Brain microvascular endothelial cell (primary cell): ENCODE measurements around the gene LAMB3.

Experiments
- DNase-seq: peaks from one replicate; pipeline ENCODE4 v3.0.0-alpha.2; 2020
- H3K27ac ChIP-seq: fragments of 250-450 bp; sonication (Bioruptor Pico); 2 replicates; pipeline ENCODE4 v1.5.1; 2020; ENCODE audit warnings: mild to moderate bottlenecking, moderate library complexity
- H3K27me3 ChIP-seq: fragments of 250-450 bp; sonication (Bioruptor Pico); replicated peaks from 2 replicates; pipeline ENCODE4 v1.5.1; 2020; ENCODE audit warnings: mild to moderate bottlenecking
- H3K36me3 ChIP-seq: fragments of 250-450 bp; sonication (Bioruptor Pico); replicated peaks from 2 replicates; pipeline ENCODE4 v1.5.1; 2020; ENCODE audit warnings: mild to moderate bottlenecking
- H3K4me3 ChIP-seq: 2 replicates; pipeline ENCODE4 v1.5.1; 2011; ENCODE audit warnings: low read depth, mild to moderate bottlenecking, control low read depth, low read length, moderate library complexity
- CTCF ChIP-seq: IDR thresholded peaks from 2 replicates; pipeline ENCODE4 v1.5.1; 2011; ENCODE audit warnings: low read depth, mild to moderate bottlenecking, moderate library complexity, low read length, control low read depth, inconsistent platforms; ENCODE audit errors: missing control alignments
- in situ Hi-C: cut with HindIII; loops from 2 replicates; pipeline ENCODE4 v1.10.0; 2017; ENCODE audit warnings: low sequenced_read_pairs, low pct_ligation_motif_present

The LAMB3 gene

DNA sequence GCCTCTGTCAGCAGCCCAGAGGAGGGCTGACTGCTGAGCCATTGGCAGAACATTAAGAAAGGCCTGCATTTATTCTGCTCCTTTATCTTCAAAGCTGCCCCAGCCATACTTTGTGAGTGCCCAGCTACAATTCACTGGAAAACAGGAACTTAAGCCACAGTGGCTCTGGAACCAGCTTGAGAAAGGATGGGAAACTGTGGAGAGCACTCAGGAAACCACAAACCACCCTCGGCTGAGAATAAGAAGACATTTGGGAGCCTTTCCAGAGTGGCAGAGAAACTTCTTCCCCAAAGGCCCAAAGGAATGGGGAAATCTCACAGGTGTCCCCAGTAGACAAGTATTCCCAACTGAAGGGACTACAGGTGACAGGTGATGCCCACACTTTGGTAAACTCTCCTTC lies 1.8 kb downstream of the LAMB3 start:
- in situ Hi-C loops: no loop called here

DNA sequence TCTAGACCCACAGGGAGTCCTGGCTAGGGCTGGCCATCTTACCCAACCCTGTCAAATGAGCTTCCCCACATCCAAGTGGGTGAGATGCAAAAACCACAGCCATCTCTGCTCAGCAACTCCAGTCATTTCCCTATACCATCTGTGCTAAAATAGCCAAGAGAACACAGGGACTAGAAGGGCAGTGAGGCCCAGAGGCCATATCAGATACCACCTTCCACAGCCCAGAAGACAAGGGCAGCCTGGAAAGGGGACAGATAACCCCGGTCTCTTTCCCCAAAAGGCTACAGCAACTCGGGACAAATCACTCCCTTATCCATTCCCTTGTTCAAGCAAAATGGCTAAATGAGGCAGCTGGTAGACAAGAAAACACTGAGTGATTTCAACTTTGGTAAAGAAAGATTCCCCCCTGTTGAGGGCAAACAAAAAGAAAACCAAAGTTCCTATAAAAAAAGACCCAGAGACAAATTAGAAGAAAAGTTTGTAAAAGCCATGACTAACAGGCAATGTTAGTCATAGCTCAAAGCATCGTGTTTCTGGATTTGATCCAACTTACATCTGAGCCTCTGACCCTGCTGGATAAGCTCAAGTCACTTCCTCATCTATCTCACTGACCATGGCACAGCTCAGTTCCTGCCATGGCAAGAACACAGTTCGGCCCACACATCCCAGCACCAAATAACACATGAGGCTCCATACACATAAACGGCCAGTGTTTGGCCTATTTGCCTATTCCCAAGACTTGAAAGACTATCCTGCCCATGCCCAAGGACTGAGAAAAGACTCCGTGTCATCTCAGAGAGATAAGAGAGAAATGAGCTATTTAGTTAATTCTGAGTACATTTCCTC lies 3.1 kb downstream of the LAMB3 start:
- H3K27me3 ChIP-seq: no peaks in the 10 kb centered on the region
- no peaks in the 10 kb centered on the region for H3K36me3 ChIP-seq
- H3K4me3 ChIP-seq: no peak overlapping the region
- peak overlapping the region; percentile 17 for H3K27ac ChIP-seq
- no peak for TF ChIP-seq CTCF
- in situ Hi-C loops: no loop called here
- peak; percentile 87 for DNase-seq

More for the DNA sequence above, 1.8 kb downstream of the LAMB3 start:
- no peak for TF ChIP-seq CTCF
- Histone ChIP-seq H3K27ac (peak overlapping the region; percentile 33), H3K4me3 (no peak overlapping the region), H3K36me3 (no peaks in the 10 kb centered on the region), H3K27me3 (no peaks in the 10 kb centered on the region)
- no peak for DNase-seq

DNA sequence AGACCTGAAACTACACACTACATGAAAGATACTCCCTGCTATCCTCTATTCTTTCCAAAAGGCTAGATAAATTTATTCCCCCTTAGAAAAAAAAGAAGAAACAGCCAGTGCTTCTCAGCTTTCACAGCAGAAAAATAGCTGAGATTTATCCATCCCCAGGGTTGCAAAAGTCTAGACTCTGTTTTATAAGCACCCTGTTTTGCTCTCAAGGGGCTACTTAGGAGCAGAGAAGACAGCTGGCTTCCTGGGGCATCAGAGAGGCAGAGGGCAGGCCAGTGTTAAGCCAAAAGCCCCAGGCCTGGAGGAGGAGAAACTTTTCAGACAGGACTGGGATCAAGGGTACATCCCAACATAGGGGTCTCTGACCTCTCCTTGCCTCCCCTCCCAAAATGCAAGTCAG lies 3.9 kb downstream of the LAMB3 start:
- no peak for DNase-seq
- H3K27me3 ChIP-seq: no peaks in the 10 kb centered on the region
- H3K27ac ChIP-seq: no peak overlapping the region
- no peaks in the 10 kb centered on the region for H3K36me3 ChIP-seq
- no peak overlapping the region for H3K4me3 ChIP-seq
- in situ Hi-C loops: no loop called here
- TF ChIP-seq CTCF: no peak

DNA sequence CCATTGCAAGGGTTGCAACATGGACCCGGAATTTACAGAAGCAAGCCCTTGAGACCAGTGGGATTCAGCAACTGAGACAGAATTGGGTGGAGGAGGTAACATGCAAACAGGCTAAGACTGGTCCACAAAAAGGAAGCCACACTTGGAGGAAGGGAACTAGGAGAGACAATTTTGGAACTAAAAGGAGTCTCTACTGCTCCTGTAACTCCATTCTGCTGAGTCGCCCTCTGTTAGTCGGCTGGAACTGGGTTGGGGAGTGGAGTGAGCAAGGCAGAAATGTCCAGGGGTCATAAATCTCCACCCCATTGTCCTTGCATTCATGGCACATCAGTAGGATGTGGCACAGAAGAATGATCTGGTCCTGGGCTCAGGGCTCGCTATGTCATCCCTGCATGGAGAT lies 5.1 kb downstream of the LAMB3 start:
- H3K27me3 ChIP-seq: no peaks in the 10 kb centered on the region
- H3K4me3 ChIP-seq: no peak overlapping the region
- no peak for TF ChIP-seq CTCF
- in situ Hi-C loops: no loop called here
- H3K36me3 ChIP-seq: no peaks in the 10 kb centered on the region
- no peak for DNase-seq
- H3K27ac ChIP-seq: no peak overlapping the region

- no peaks in the 10 kb centered on the region for H3K36me3 ChIP-seq
- in situ Hi-C loops: no loop called here
- H3K4me3 ChIP-seq: no peak overlapping the region
- no peaks in the 10 kb centered on the region for H3K27me3 ChIP-seq
- H3K27ac ChIP-seq: no peak overlapping the region
- peak; percentile 80 for TF ChIP-seq CTCF
- no peak for DNase-seq
These were observed 5.7 kb downstream of the LAMB3 start for GRCh38 chr1:209646558-209646957.
